ENCODE measurements around the gene GPRIN2. TPM values are rescaled to one million over a fixed set of nuclear protein-coding genes. Genes with fewer than 3 reads are reported as not detected.

The GPRIN2 gene
- total RNA-seq, 1 experiment from 2014 or later: 12.8 TPM

DNA sequence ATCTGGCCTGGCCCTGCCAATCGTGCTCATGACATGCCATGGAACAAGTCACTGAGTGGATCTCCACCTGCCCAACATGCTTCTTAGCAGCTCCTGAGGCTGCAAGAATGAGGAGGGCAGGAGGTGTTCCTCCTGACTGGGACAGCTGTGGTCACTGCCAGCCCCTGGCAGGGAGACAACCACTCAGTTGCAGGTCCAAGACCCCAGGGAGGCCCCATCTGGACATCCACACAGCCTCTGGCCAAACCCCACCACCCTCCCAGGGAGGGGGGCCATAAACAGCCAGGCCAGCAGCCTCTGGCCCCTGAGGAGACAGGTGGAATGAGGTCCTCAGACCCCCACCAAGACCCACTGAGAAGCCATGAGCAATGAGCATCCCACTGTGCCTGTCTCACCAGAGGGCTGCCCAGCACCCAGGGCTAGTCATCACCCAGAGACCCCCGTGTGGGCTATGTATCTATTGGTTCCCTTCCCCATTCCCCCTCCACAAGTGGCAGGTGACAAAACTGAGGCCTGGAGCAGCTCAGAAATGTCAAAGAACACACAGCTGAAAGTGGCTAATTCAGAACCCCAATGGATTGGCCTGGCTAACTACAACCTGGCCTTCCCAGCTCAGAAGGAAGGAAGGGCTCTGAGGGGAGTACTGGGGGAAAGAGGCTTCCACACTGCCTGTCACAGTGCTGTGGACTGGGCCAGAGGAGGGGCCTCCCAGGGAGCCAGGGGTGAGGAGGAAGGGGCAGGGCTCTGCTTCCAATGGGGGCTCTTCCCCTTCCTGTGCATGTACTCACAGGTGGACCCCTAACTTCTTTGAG, 3.0 kb downstream of the GPRIN2 start:
- H3K4me1 Mint-ChIP-seq (ENCODE audit: low read depth, unreplicated experiment): no peaks in the 10 kb centered on the region
- TF ChIP-seq, protein P1, sequence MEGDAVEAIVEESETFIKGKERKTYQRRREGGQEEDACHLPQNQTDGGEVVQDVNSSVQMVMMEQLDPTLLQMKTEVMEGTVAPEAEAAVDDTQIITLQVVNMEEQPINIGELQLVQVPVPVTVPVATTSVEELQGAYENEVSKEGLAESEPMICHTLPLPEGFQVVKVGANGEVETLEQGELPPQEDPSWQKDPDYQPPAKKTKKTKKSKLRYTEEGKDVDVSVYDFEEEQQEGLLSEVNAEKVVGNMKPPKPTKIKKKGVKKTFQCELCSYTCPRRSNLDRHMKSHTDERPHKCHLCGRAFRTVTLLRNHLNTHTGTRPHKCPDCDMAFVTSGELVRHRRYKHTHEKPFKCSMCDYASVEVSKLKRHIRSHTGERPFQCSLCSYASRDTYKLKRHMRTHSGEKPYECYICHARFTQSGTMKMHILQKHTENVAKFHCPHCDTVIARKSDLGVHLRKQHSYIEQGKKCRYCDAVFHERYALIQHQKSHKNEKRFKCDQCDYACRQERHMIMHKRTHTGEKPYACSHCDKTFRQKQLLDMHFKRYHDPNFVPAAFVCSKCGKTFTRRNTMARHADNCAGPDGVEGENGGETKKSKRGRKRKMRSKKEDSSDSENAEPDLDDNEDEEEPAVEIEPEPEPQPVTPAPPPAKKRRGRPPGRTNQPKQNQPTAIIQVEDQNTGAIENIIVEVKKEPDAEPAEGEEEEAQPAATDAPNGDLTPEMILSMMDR (IDR thresholded peaks at IDR 0.05; ENCODE audit: unreplicated experiment): no peak
- CTCF ChIA-PET: interaction anchor here (0.6 to 1.1 kb wide), 5 partner anchors 8 to 30 kb away, joined by 3 to 6 read pairs (median 4); no protein-coding TSS in a partner anchor
- H3K9me3 Mint-ChIP-seq (ENCODE audit: low read depth, unreplicated experiment): no peaks in the 10 kb centered on the region
- no peak overlapping the region for H3K4me3 Mint-ChIP-seq (ENCODE audit: low read depth, unreplicated experiment)
- no TSS peak for BruUV-seq (replicated peaks)
- peaks cover 19% of the 10 kb centered on the region for H3K36me3 Mint-ChIP-seq (ENCODE audit: insufficient read depth, unreplicated experiment)
- peak; percentile 17 for DNase-seq
- no peak overlapping the region for H3K27ac Mint-ChIP-seq (ENCODE audit: unreplicated experiment)
- intact Hi-C loops (cut with micrococcal nuclease; ENCODE audit: unreplicated experiment): no loop called here
- no peaks in the 10 kb centered on the region for H3K27me3 Mint-ChIP-seq (ENCODE audit: unreplicated experiment)

- Mint-ChIP-seq H3K4me3 (ENCODE audit: low read depth, unreplicated experiment) (no peak overlapping the region), H3K27me3 (ENCODE audit: unreplicated experiment) (no peaks in the 10 kb centered on the region), H3K9me3 (ENCODE audit: low read depth, unreplicated experiment) (no peaks in the 10 kb centered on the region), H3K4me1 (ENCODE audit: low read depth, unreplicated experiment) (no peaks in the 10 kb centered on the region), H3K27ac (ENCODE audit: unreplicated experiment) (no peak overlapping the region), H3K36me3 (ENCODE audit: insufficient read depth, unreplicated experiment) (peaks cover 19% of the 10 kb centered on the region)
- intact Hi-C loops (cut with micrococcal nuclease; ENCODE audit: unreplicated experiment): no loop called here
- DNase-seq: no peak
- TF ChIP-seq, protein P1 (IDR thresholded peaks at IDR 0.05; ENCODE audit: unreplicated experiment): no peak
- CTCF ChIA-PET: interaction anchor here (0.6 to 1.1 kb wide), 4 partner anchors 8 to 29 kb away, joined by 3 to 6 read pairs (median 4); no protein-coding TSS in a partner anchor
- no TSS peak for BruUV-seq (replicated peaks)
Measured at GRCh38 chr10:46552526-46553237, 3.8 kb downstream of the GPRIN2 start.

GRCh38 chr10:46551701-46552525, 4.5 kb downstream of the GPRIN2 start:
- CTCF ChIA-PET: interaction anchor here (0.7 to 1.1 kb wide), 3 partner anchors 12 to 28 kb away, joined by 3 to 6 read pairs (median 3); no protein-coding TSS in a partner anchor
- intact Hi-C loops (cut with micrococcal nuclease; ENCODE audit: unreplicated experiment): no loop called here
- no TSS peak for BruUV-seq (replicated peaks)
- DNase-seq: peak; percentile 7
- TF ChIP-seq, protein P1 (IDR thresholded peaks at IDR 0.05; ENCODE audit: unreplicated experiment): no peak
- Mint-ChIP-seq H3K9me3 (ENCODE audit: low read depth, unreplicated experiment) (no peaks in the 10 kb centered on the region), H3K36me3 (ENCODE audit: insufficient read depth, unreplicated experiment) (peaks cover 14% of the 10 kb centered on the region), H3K4me1 (ENCODE audit: low read depth, unreplicated experiment) (no peaks in the 10 kb centered on the region), H3K27ac (ENCODE audit: unreplicated experiment) (no peak overlapping the region), H3K4me3 (ENCODE audit: low read depth, unreplicated experiment) (no peak overlapping the region), H3K27me3 (ENCODE audit: unreplicated experiment) (no peaks in the 10 kb centered on the region)

Measured in Calu3 (cell line).